Hepatocyte (in vitro differentiated cells): ENCODE measurements around the gene CDC6. TPM values are rescaled to one million over a fixed set of nuclear protein-coding genes. Genes with fewer than 3 reads are reported as not detected.

Experiments
- DNase-seq: peaks from one replicate; pipeline ENCODE4 v3.0.0-alpha.2; 2016; ENCODE audit warnings: low spot score
- H2AFZ ChIP-seq: fragments of 200-600 bp; sonication (generic); 2 replicates; pipeline ENCODE4 v1.6.0; 2016; ENCODE audit warnings: antibody characterized with exemption, mild to moderate bottlenecking
- H3K27ac ChIP-seq: fragments of 200-600 bp; sonication (generic); 2 replicates; pipeline ENCODE4 v1.5.1; 2016; ENCODE audit warnings: mild to moderate bottlenecking
- H3K27me3 ChIP-seq: fragments of 200-600 bp; sonication (generic); 2 replicates; pipeline ENCODE4 v1.6.1; 2016
- H3K36me3 ChIP-seq: fragments of 200-600 bp; sonication (generic); replicated peaks from 2 replicates; pipeline ENCODE4 v1.5.1; 2016; ENCODE audit warnings: low read depth; ENCODE audit not compliant: insufficient read depth
- H3K4me1 ChIP-seq: fragments of 200-600 bp; sonication (generic); 2 replicates; pipeline ENCODE4 v1.5.1; 2016; ENCODE audit warnings: mild to moderate bottlenecking, moderate library complexity; ENCODE audit not compliant: insufficient read depth
- H3K4me2 ChIP-seq: fragments of 200-600 bp; sonication (generic); 2 replicates; pipeline ENCODE4 v1.6.0; 2016
- H3K4me3 ChIP-seq: fragments of 200-600 bp; sonication (generic); 2 replicates; pipeline ENCODE4 v1.5.1; 2016; ENCODE audit warnings: mild to moderate bottlenecking
- H3K79me2 ChIP-seq: fragments of 200-600 bp; sonication (generic); 2 replicates; pipeline ENCODE4 v1.6.0; 2017; ENCODE audit warnings: mild to moderate bottlenecking
- H3K9me2 ChIP-seq: fragments of 200-600 bp; sonication (generic); replicated peaks from 2 replicates; pipeline ENCODE4 v1.6.0; 2017; ENCODE audit warnings: mild to moderate bottlenecking; ENCODE audit not compliant: insufficient read depth
- H3K9me3 ChIP-seq: fragments of 200-600 bp; sonication (generic); 2 replicates; pipeline ENCODE4 v1.5.1; 2016; ENCODE audit warnings: low read depth, mild to moderate bottlenecking
- H4K20me1 ChIP-seq: fragments of 200-600 bp; sonication (generic); 2 replicates; pipeline ENCODE4 v1.6.0; 2016; ENCODE audit warnings: mild to moderate bottlenecking; ENCODE audit not compliant: insufficient read depth, poor library complexity, severe bottlenecking
- CTCF ChIP-seq: fragments of 200-600 bp; sonication (generic); IDR thresholded peaks from 2 replicates; pipeline ENCODE4 v1.5.1; 2016; ENCODE audit warnings: antibody characterized with exemption, mild to moderate bottlenecking; ENCODE audit not compliant: poor library complexity
- EZH2 ChIP-seq: fragments of 200-600 bp; sonication (generic); IDR thresholded peaks from 2 replicates; pipeline ENCODE4 v1.6.1; 2016; ENCODE audit warnings: antibody characterized with exemption, mild to moderate bottlenecking, borderline replicate concordance
- EZH2phosphoT487 ChIP-seq: fragments of 200-600 bp; sonication (generic); IDR thresholded peaks from one replicate; pipeline ENCODE4 v1.6.1; 2018; ENCODE audit warnings: antibody characterized with exemption, mild to moderate bottlenecking, low read depth, moderate library complexity; ENCODE audit not compliant: unreplicated experiment, severe bottlenecking
- WGBS: methylation state at CpG from one replicate; pipeline ENCODE4 v1.1.6; 2016; ENCODE audit warnings: low lambda C conversion rate; ENCODE audit errors: missing lambda C conversion rate; 5-methylcytosine and 5-hydroxymethylcytosine counted together
- polyA plus RNA-seq: library from polyadenylated mRNA; unstranded; fragments of >200 nt; fragmentation: Nextera tagmentation; extraction: Ambion mirVana; gene quantifications from 2 replicates; pipeline ENCODE4 v1.2.1, GENCODE V29; 2016
- total RNA-seq: library from RNA; depleted of rRNA; stranded (reverse); fragments of >200 nt; gene quantifications from 2 replicates; pipeline ENCODE4 v1.2.3, GENCODE V29; 2014

Gene CDC6
- total and polyA plus RNA-seq, 2 experiments from 2014 or later: 5.1 to 5.8 TPM

- TF ChIP-seq EZH2phosphoT487 (no peak), CTCF (no peak), EZH2 (no peak)
- 88% methylated on average over 8 of the region's 8 CpGs for WGBS
- DNase-seq: no peak
- Histone ChIP-seq H3K9me3 (no peaks in the 10 kb centered on the region), H3K36me3 (no peaks in the 10 kb centered on the region), H3K27ac (peak overlapping the region; percentile 69), H3K27me3 (no peaks in the 10 kb centered on the region), H3K4me2 (peak overlapping the region; percentile 64), H3K4me3 (no peak overlapping the region), H2AFZ (no peak overlapping the region), H3K4me1 (peaks cover 63% of the 10 kb centered on the region), H4K20me1 (no peaks in the 10 kb centered on the region), H3K79me2 (peaks cover 96% of the 10 kb centered on the region), H3K9me2 (no peaks in the 10 kb centered on the region)
Measured at GRCh38 chr17:40335620-40336019, 47.9 kb downstream of the CDC6 start.

- peaks cover 49% of the 10 kb centered on the region for H3K4me1 ChIP-seq
- WGBS: 66% methylated on average over 8 of the region's 8 CpGs
- no peaks in the 10 kb centered on the region for H4K20me1 ChIP-seq
Measured at GRCh38 chr17:40337351-40337750, 49.7 kb downstream of the CDC6 start.

GRCh38 chr17:40338058-40338457 is 50.4 kb downstream of the CDC6 start:
- DNase-seq: no peak
- Histone ChIP-seq H3K79me2 (peaks cover 93% of the 10 kb centered on the region), H4K20me1 (peaks cover under 1% of the 10 kb centered on the region), H3K27me3 (no peaks in the 10 kb centered on the region), H3K4me1 (peaks cover 44% of the 10 kb centered on the region), H3K27ac (no peak overlapping the region), H3K9me2 (no peaks in the 10 kb centered on the region), H3K36me3 (no peaks in the 10 kb centered on the region), H3K4me2 (no peak overlapping the region), H3K9me3 (no peaks in the 10 kb centered on the region), H3K4me3 (no peak overlapping the region), H2AFZ (no peak overlapping the region)
- WGBS: 96% methylated on average over 5 of the region's 5 CpGs
- no peak for TF ChIP-seq CTCF
- no peak for TF ChIP-seq EZH2phosphoT487
- TF ChIP-seq EZH2: no peak

More at GRCh38 chr17:40337351-40337750, 49.7 kb downstream of the CDC6 start:
- H3K36me3 ChIP-seq: no peaks in the 10 kb centered on the region
- TF ChIP-seq EZH2: no peak
- TF ChIP-seq EZH2phosphoT487: no peak
- no peak for TF ChIP-seq CTCF
- DNase-seq: no peak
- H3K27ac ChIP-seq: no peak overlapping the region
- H3K4me2 ChIP-seq: no peak overlapping the region
- H3K79me2 ChIP-seq: peaks cover 92% of the 10 kb centered on the region
- no peaks in the 10 kb centered on the region for H3K9me2 ChIP-seq
- no peaks in the 10 kb centered on the region for H3K27me3 ChIP-seq
- H3K4me3 ChIP-seq: no peak overlapping the region
- H2AFZ ChIP-seq: no peak overlapping the region
- H3K9me3 ChIP-seq: no peaks in the 10 kb centered on the region
